NOMO-1 treated with dmso at 0.1 percent for 144 hours (cell line): ENCODE results near the gene EXOC6.
"Not testable (repeated sequence)": the region's sequence is repeated elsewhere in the genome, so short reads cannot be mapped to it uniquely, and the experiment has no call there.

ENCODE experiments used
- DNase-seq: peaks from one replicate; lab custom pipeline; 2025; ENCODE audit not compliant: unreplicated experiment; lab: John Stamatoyannopoulos, UW

EXOC6 gene

GRCh38 chr10:92931597-92931996, 83.3 kb downstream of the EXOC6 start:
- no peak for DNase-seq

GRCh38 chr10:92937876-92938275, 89.6 kb downstream of the EXOC6 start:
- DNase-seq, result no peak

GRCh38 chr10:92938841-92939240, 90.5 kb downstream of the EXOC6 start:
- DNase-seq, result no peak

GRCh38 chr10:92942226-92942625, 93.9 kb downstream of the EXOC6 start:
- DNase-seq, result no peak

- DNase-seq, result no peak
These were observed 98.2 kb downstream of the EXOC6 start for GRCh38 chr10:92946491-92946890.

GRCh38 chr10:92952573-92952972, 104.3 kb downstream of the EXOC6 start:
- DNase-seq, result not testable (repeated sequence)

- no peak for DNase-seq
These were observed 109.1 kb downstream of the EXOC6 start for GRCh38 chr10:92957223-92958010.

- DNase-seq, result no peak
These were observed 113.3 kb downstream of the EXOC6 start for GRCh38 chr10:92961638-92962037.

- DNase-seq, result peak; percentile 1
These were observed 117.0 kb downstream of the EXOC6 start for GRCh38 chr10:92965314-92965713.

- DNase-seq, result no peak
These were observed 119.3 kb downstream of the EXOC6 start for GRCh38 chr10:92967641-92968040.

- DNase-seq, result no peak
These were observed 120.8 kb downstream of the EXOC6 start for GRCh38 chr10:92969151-92969550.

- DNase-seq, result no peak
These were observed 122.2 kb downstream of the EXOC6 start for GRCh38 chr10:92970301-92971070.

- DNase-seq, result no peak
These were observed 123.9 kb downstream of the EXOC6 start for GRCh38 chr10:92972066-92972870.

GRCh38 chr10:92972886-92973285, 124.6 kb downstream of the EXOC6 start:
- no peak for DNase-seq

- not testable (repeated sequence) for DNase-seq
These were observed 128.0 kb downstream of the EXOC6 start for GRCh38 chr10:92976278-92976677.

- DNase-seq, result no peak
These were observed 140.9 kb downstream of the EXOC6 start for GRCh38 chr10:92989250-92989649.

GRCh38 chr10:92990615-92991014, 142.3 kb downstream of the EXOC6 start:
- DNase-seq, result no peak

- DNase-seq, result no peak
These were observed 143.2 kb downstream of the EXOC6 start for GRCh38 chr10:92991513-92991912.

GRCh38 chr10:92993699-92994272, 145.5 kb downstream of the EXOC6 start:
- no peak for DNase-seq

- DNase-seq, result no peak
These were observed 147.2 kb downstream of the EXOC6 start for GRCh38 chr10:92995509-92995908.

GRCh38 chr10:92997620-92998019, 149.3 kb downstream of the EXOC6 start:
- DNase-seq, result no peak
